CD14-positive monocyte (primary cell): ENCODE measurements around the gene F11. TPM values are rescaled to one million over a fixed set of nuclear protein-coding genes. Genes with fewer than 3 reads are reported as not detected.
"Not testable (repeated sequence)": the region's sequence is repeated elsewhere in the genome, so short reads cannot be mapped to it uniquely, and the experiment has no call there.

Experiments used
- DNase-seq, 3 donors: peaks; one replicate each; pipeline ENCODE4 v3.0.0-alpha.2; 2011 to 2022
- H2AFZ ChIP-seq: 2 replicates; pipeline ENCODE4 v1.6.0; 2012; ENCODE audit warnings: mild to moderate bottlenecking, low read depth, low read length, inconsistent platforms; ENCODE audit not compliant: insufficient read depth, poor library complexity, severe bottlenecking
- H3K27ac ChIP-seq, 2 donors: 1 replicate in 1 of 2; 2 replicates in 1 of 2; pipeline ENCODE4 v1.5.1; 2012 to 2013; ENCODE audit warnings: low read length in 2 of 2, control low read depth in 1 of 2, inconsistent platforms in 1 of 2, low read depth in 1 of 2, mild to moderate bottlenecking in 1 of 2
- H3K27me3 ChIP-seq, 2 donors: one replicate each; pipeline versions ENCODE4 v1.6.0 to v1.6.1; 2011 to 2013; ENCODE audit warnings: low read length in 2 of 2; ENCODE audit not compliant: control insufficient read depth in 2 of 2, insufficient read depth in 2 of 2
- H3K36me3 ChIP-seq, 2 donors: replicated peaks in 1 of 2; 1 replicate in 1 of 2; 2 replicates in 1 of 2; pipeline versions ENCODE4 v1.5.1 to v1.6.1; 2012 to 2013; ENCODE audit warnings: low read length in 2 of 2, control low read depth in 1 of 2, inconsistent platforms in 1 of 2, mild to moderate bottlenecking in 1 of 2; ENCODE audit not compliant: insufficient read depth in 2 of 2, control insufficient read depth in 1 of 2
- H3K4me1 ChIP-seq, 2 donors: 1 replicate in 1 of 2; 2 replicates in 1 of 2; pipeline versions ENCODE4 v1.5.1 to v1.6.1; 2012 to 2013; ENCODE audit warnings: low read length in 2 of 2, control low read depth in 1 of 2, inconsistent platforms in 1 of 2, mild to moderate bottlenecking in 1 of 2, moderate library complexity in 1 of 2; ENCODE audit not compliant: insufficient read depth in 2 of 2, control insufficient read depth in 1 of 2
- H3K4me2 ChIP-seq: replicated peaks from 2 replicates; pipeline ENCODE3; 2012; ENCODE audit warnings: low read length, moderate library complexity, mild to moderate bottlenecking; ENCODE audit not compliant: poor library complexity, severe bottlenecking; ENCODE audit errors: extremely low read depth
- H3K4me3 ChIP-seq, 3 experiments: fragments of 200-600 bp in 1 of 3; sonication (generic) in 1 of 3; replicated peaks in 1 of 3; 1 replicate in 2 of 3; 2 replicates in 1 of 3; pipeline ENCODE4 v1.5.1; 2011 to 2013; ENCODE audit warnings: low read length in 3 of 3, mild to moderate bottlenecking in 3 of 3, control low read depth in 2 of 3, low read depth in 2 of 3, inconsistent platforms in 1 of 3, moderate library complexity in 1 of 3
- H3K79me2 ChIP-seq: 2 replicates; pipeline ENCODE4 v1.6.0; 2012; ENCODE audit warnings: mild to moderate bottlenecking, control low read depth, inconsistent platforms, low read length, moderate library complexity; ENCODE audit not compliant: insufficient read depth
- H3K9ac ChIP-seq: 2 replicates; pipeline ENCODE4 v1.6.0; 2017; ENCODE audit warnings: low read length, mild to moderate bottlenecking; ENCODE audit not compliant: insufficient read depth, poor library complexity, severe bottlenecking
- H3K9me3 ChIP-seq, 2 donors: replicated peaks in 1 of 2; 1 replicate in 1 of 2; 2 replicates in 1 of 2; pipeline versions ENCODE4 v1.5.1 to v1.6.1; 2012 to 2013; ENCODE audit warnings: low read length in 2 of 2, control low read depth in 1 of 2; ENCODE audit not compliant: control insufficient read depth in 1 of 2, insufficient read depth in 1 of 2
- H4K20me1 ChIP-seq: 2 replicates; pipeline ENCODE4 v1.6.0; 2012; ENCODE audit warnings: mild to moderate bottlenecking, low read length, control low read depth, moderate library complexity; ENCODE audit not compliant: insufficient read depth
- H3K27ac Mint-ChIP-seq, 7 donors: one replicate each; pipeline ENCODE4 v1.8.0; 2020; ENCODE audit warnings: mild to moderate bottlenecking in 7 of 7, mixed read lengths in 7 of 7, moderate library complexity in 6 of 7, inconsistent platforms in 2 of 7
- H3K27me3 Mint-ChIP-seq, 3 donors: one replicate each; pipeline ENCODE4 v1.8.0; 2021 to 2022; ENCODE audit warnings: low read depth in 3 of 3, mild to moderate bottlenecking in 3 of 3, mixed read lengths in 3 of 3, moderate library complexity in 3 of 3, inconsistent platforms in 1 of 3
- H3K36me3 Mint-ChIP-seq, 2 donors: one replicate each; pipeline ENCODE4 v1.8.0; 2020; ENCODE audit warnings: mixed read lengths in 2 of 2, inconsistent platforms in 1 of 2, mild to moderate bottlenecking in 1 of 2
- H3K4me1 Mint-ChIP-seq: one replicate; pipeline ENCODE4 v1.8.0; 2020; ENCODE audit warnings: mild to moderate bottlenecking, mixed read lengths
- H3K4me3 Mint-ChIP-seq, 2 donors: one replicate each; pipeline ENCODE4 v1.8.0; 2020; ENCODE audit warnings: mild to moderate bottlenecking in 2 of 2, mixed read lengths in 2 of 2, moderate library complexity in 1 of 2
- H3K9me3 Mint-ChIP-seq, 7 donors: one replicate each; pipeline ENCODE4 v1.8.0; 2020 to 2022; ENCODE audit warnings: mixed read lengths in 7 of 7, mild to moderate bottlenecking in 6 of 7, moderate library complexity in 6 of 7, inconsistent platforms in 2 of 7
- CTCF ChIP-seq: fragments of 200-600 bp; IDR thresholded peaks from one replicate; pipeline ENCODE4 v1.8.0; 2022; ENCODE audit warnings: antibody characterized with exemption, mild to moderate bottlenecking
- WGBS: methylation state at CpG from one replicate; pipeline ENCODE4 v1.1.5; 2013; ENCODE audit warnings: missing lambda C conversion rate; ENCODE audit not compliant: insufficient coverage; 5-methylcytosine and 5-hydroxymethylcytosine counted together
- intact Hi-C, 2 donors: fragments of 100-400 bp; cut with micrococcal nuclease; formaldehyde crosslinking; loops; one replicate each; pipeline versions ENCODE4 v1.15.0 to v1.15.1; 2023
- polyA plus RNA-seq, 3 donors: library from polyadenylated mRNA; depleted of rRNA in 1 of 3; unstranded in 2 of 3; stranded (reverse) in 1 of 3; fragments of 300-500 nt in 2 of 3; fragments of >200 nt in 1 of 3; fragmentation: Illumina TruSeq in 2 of 3; gene quantifications; 1 replicate in 2 of 3; 2 replicates in 1 of 3; pipeline ENCODE4 v1.2.3, GENCODE V29; 2012 to 2021

Gene F11
- polyA plus RNA-seq, 3 donors: not detected

- Histone ChIP-seq H2AFZ (no peak overlapping the region), H3K27me3 (no peaks in the 10 kb centered on the region), H3K36me3 (no peaks in the 10 kb centered on the region), H3K4me2 (no peak overlapping the region), H3K4me1 (no peaks in the 10 kb centered on the region), H4K20me1 (no peaks in the 10 kb centered on the region), H3K9ac (no peak overlapping the region), H3K9me3 (no peaks in the 10 kb centered on the region), H3K27ac (no peak overlapping the region), H3K4me3 (no peak overlapping the region), H3K79me2 (no peaks in the 10 kb centered on the region)
- Mint-ChIP-seq H3K4me3 (no peak overlapping the region), H3K27ac (no peak overlapping the region), H3K9me3 (peaks cover 0 to 2% (median under 1%) of the 10 kb centered on the region in 7 donors), H3K27me3 (peaks cover 0 to 1% (median 0%) of the 10 kb centered on the region in 3 donors), H3K36me3 (no peaks in the 10 kb centered on the region), H3K4me1 (no peaks in the 10 kb centered on the region)
- DNase-seq: no peak
- no peak for TF ChIP-seq CTCF
- intact Hi-C loops: no loop called here
- WGBS: no CpG with 5 or more reads among the region's 6 CpGs
These were observed 52.5 kb downstream of the F11 start for GRCh38 chr4:186318481-186318880.

GRCh38 chr4:186324660-186325059, 58.7 kb downstream of the F11 start:
- H3K9me3 Mint-ChIP-seq: peaks cover 2 to 14% (median 5%) of the 10 kb centered on the region in 7 donors
- not testable (repeated sequence) for H3K4me3 Mint-ChIP-seq
- 98% methylated on average over 27 of the region's 33 CpGs for WGBS

More at GRCh38 chr4:186324660-186325059, 58.7 kb downstream of the F11 start:
- not testable (repeated sequence) for H3K27ac ChIP-seq, H3K27ac Mint-ChIP-seq, H3K9ac ChIP-seq, H3K36me3 ChIP-seq, H3K4me2 ChIP-seq, H3K4me1 ChIP-seq, H3K9me3 ChIP-seq, H3K4me3 ChIP-seq, H3K4me1 Mint-ChIP-seq, H4K20me1 ChIP-seq, H2AFZ ChIP-seq, H3K27me3 ChIP-seq, H3K79me2 ChIP-seq, DNase-seq, H3K36me3 Mint-ChIP-seq, H3K27me3 Mint-ChIP-seq
- intact Hi-C loops: loop anchor here in 1 of 2 donors (10.0 kb wide), 1 partner anchor 1180 kb away; no protein-coding TSS in a partner anchor
